Activated CD4-positive, alpha-beta memory T cell treated with anti-CD3 and anti-CD28 coated beads for 36 hours (primary cell): ENCODE results near the gene PDE1A. TPM values are rescaled to one million over a fixed set of nuclear protein-coding genes. Genes with fewer than 3 reads are reported as not detected.
"Not testable (repeated sequence)": the region's sequence is repeated elsewhere in the genome, so short reads cannot be mapped to it uniquely, and the experiment has no call there.

ENCODE experiments used
- CTCF ChIA-PET: fragments of 350-600 bp; sonication (Branson Sonifier 250); formaldehyde crosslinking; loops from one replicate; lab custom pipeline; 2021; ENCODE audit warnings: antibody characterized with exemption, inconsistent platforms; lab: Charles Lee
- POLR2A ChIA-PET: fragments of 350-600 bp; sonication (Branson Sonifier 250); formaldehyde crosslinking; loops from one replicate; lab custom pipeline; 2021; ENCODE audit warnings: antibody characterized with exemption; lab: Charles Lee
- DNase-seq: peaks from one replicate; pipeline ENCODE4 v3.0.0-alpha.2; 2020
- H3K27ac Mint-ChIP-seq: one replicate; pipeline ENCODE4 v1.8.0; 2021; ENCODE audit warnings: mixed read lengths
- H3K27me3 Mint-ChIP-seq: one replicate; pipeline ENCODE4 v1.8.0; 2021; ENCODE audit warnings: mixed read lengths
- H3K36me3 Mint-ChIP-seq: one replicate; pipeline ENCODE4 v1.8.0; 2021; ENCODE audit warnings: mixed read lengths
- H3K4me1 Mint-ChIP-seq: one replicate; pipeline ENCODE4 v1.8.0; 2021; ENCODE audit warnings: low read depth, mixed read lengths
- H3K4me3 Mint-ChIP-seq: one replicate; pipeline ENCODE4 v1.8.0; 2021; ENCODE audit warnings: mild to moderate bottlenecking, mixed read lengths
- H3K9me3 Mint-ChIP-seq: one replicate; pipeline ENCODE4 v1.8.0; 2021; ENCODE audit warnings: mixed read lengths
- intact Hi-C: fragments of 100-400 bp; cut with micrococcal nuclease; formaldehyde crosslinking; loops from one replicate; pipeline ENCODE4 v1.15.1; 2023
- total RNA-seq, 2 experiments: library from RNA; stranded (reverse); gene quantifications; one replicate each; pipeline ENCODE4 v1.2.3, GENCODE V29; 2021

The PDE1A gene
- total RNA-seq, 2 experiments from 2014 or later = not detected

GRCh38 chr2:182404092-182404491, 22.7 kb downstream of the PDE1A start:
- intact Hi-C loops = no loop called here
- H3K27me3 Mint-ChIP-seq = no peaks in the 10 kb centered on the region
- no peaks in the 10 kb centered on the region for H3K36me3 Mint-ChIP-seq
- no peak overlapping the region for H3K4me3 Mint-ChIP-seq
- POLR2A ChIA-PET = no interaction called here
- H3K9me3 Mint-ChIP-seq = no peaks in the 10 kb centered on the region
- CTCF ChIA-PET = no interaction called here
- H3K4me1 Mint-ChIP-seq = no peaks in the 10 kb centered on the region
- DNase-seq = no peak
- no peak overlapping the region for H3K27ac Mint-ChIP-seq

DNA sequence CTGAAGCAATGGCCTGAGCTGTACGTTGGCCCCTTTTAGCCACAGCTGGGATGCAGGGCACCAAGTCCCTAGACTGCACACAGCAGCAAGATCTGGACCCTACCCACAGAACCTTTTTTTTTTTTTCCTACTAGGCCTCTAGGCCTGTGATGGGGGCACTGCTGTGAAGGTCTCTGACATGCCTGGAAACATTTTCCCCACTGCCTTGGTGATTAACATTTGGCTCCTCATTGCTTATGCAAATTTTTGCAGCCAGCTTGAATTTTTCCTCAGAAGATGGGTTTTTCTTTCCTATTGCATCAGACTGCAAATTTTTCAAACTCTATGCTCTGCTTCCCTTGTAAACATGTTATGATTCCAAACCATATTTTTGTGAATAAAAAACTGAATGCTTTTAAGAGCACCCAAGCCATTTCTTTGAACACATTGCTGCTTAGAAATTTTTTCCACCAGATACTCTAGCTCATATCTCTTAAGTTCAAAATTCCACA, 33.5 kb downstream of the PDE1A start:
- Mint-ChIP-seq H3K27me3 (no peaks in the 10 kb centered on the region), H3K4me1 (no peaks in the 10 kb centered on the region), H3K4me3 (no peak overlapping the region), H3K9me3 (no peaks in the 10 kb centered on the region), H3K27ac (no peak overlapping the region), H3K36me3 (no peaks in the 10 kb centered on the region)
- no peak for DNase-seq
- ChIA-PET CTCF (no interaction called here), POLR2A (no interaction called here)
- intact Hi-C loops = no loop called here

DNA sequence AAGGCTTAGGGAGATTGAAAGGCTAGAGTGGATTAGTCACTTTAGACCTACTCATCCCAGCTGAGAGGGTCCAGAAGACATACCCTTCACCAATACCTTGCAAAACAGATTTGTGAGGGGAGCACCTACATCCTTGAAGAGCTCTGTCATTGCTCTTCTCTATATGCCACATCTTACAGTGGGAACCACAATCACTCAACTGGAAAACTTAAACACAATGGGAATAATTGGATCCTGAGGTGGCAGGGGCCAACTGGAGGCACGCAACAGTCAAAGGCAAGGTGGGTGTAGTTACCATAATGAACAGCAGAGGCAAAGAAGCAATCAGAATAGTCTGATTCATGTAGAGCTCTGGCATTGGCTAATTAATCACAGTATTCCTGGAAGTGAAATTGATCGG, 35.4 kb downstream of the PDE1A start:
- no peak overlapping the region for H3K4me3 Mint-ChIP-seq
- no peak overlapping the region for H3K27ac Mint-ChIP-seq
- no peaks in the 10 kb centered on the region for H3K4me1 Mint-ChIP-seq
- ChIA-PET CTCF (no interaction called here), POLR2A (no interaction called here)
- no peak for DNase-seq
- intact Hi-C loops = no loop called here
- peaks cover 2% of the 10 kb centered on the region for H3K9me3 Mint-ChIP-seq
- no peaks in the 10 kb centered on the region for H3K27me3 Mint-ChIP-seq
- no peaks in the 10 kb centered on the region for H3K36me3 Mint-ChIP-seq

GRCh38 chr2:182386267-182386880, 40.5 kb downstream of the PDE1A start:
- DNase-seq, H3K4me3 Mint-ChIP-seq, H3K36me3 Mint-ChIP-seq, CTCF ChIA-PET, H3K27ac Mint-ChIP-seq, H3K27me3 Mint-ChIP-seq, H3K4me1 Mint-ChIP-seq, intact Hi-C loops, POLR2A ChIA-PET: not testable (repeated sequence)
- peaks cover 24% of the 10 kb centered on the region for H3K9me3 Mint-ChIP-seq

- ChIA-PET CTCF (interaction anchor here (0.6 kb wide), 1 partner anchor 20 kb away, joined by 3 read pairs; no protein-coding TSS in a partner anchor), POLR2A (no interaction called here)
- H3K27me3 Mint-ChIP-seq = no peaks in the 10 kb centered on the region
- peaks cover 26% of the 10 kb centered on the region for H3K9me3 Mint-ChIP-seq
- H3K4me3 Mint-ChIP-seq = no peak overlapping the region
- DNase-seq = no peak
- no peaks in the 10 kb centered on the region for H3K4me1 Mint-ChIP-seq
- H3K27ac Mint-ChIP-seq = no peak overlapping the region
- H3K36me3 Mint-ChIP-seq = no peaks in the 10 kb centered on the region
- intact Hi-C loops = no loop called here
These were observed 42.0 kb downstream of the PDE1A start for GRCh38 chr2:182384860-182385259.

GRCh38 chr2:182381225-182381624, 45.6 kb downstream of the PDE1A start:
- intact Hi-C loops = no loop called here
- CTCF ChIA-PET = no interaction called here

DNA sequence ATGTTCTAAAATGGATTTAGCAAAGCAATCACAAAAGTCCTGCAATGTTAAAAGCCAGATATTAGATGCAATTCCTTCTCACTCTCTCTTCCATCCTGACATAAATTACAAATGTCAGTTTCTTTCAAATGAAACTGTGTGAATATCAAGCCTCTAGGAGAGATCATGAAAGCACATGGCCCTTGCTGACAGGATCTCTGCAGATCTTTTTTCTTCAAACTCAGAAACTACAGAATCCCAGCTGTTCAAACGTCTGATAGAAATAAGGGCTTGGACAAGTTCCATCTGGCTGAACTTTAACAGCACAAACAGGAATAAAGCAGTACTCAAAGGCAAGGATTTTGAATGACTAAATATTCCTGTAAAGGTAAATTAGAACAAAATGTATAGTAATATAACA, 47.6 kb downstream of the PDE1A start:
- POLR2A ChIA-PET = no interaction called here

More at GRCh38 chr2:182381225-182381624, 45.6 kb downstream of the PDE1A start:
- POLR2A ChIA-PET = no interaction called here
- Mint-ChIP-seq H3K27me3 (no peaks in the 10 kb centered on the region), H3K4me1 (no peaks in the 10 kb centered on the region), H3K27ac (no peak overlapping the region), H3K36me3 (no peaks in the 10 kb centered on the region), H3K4me3 (no peak overlapping the region), H3K9me3 (peaks cover 32% of the 10 kb centered on the region)
- DNase-seq = no peak

DNA sequence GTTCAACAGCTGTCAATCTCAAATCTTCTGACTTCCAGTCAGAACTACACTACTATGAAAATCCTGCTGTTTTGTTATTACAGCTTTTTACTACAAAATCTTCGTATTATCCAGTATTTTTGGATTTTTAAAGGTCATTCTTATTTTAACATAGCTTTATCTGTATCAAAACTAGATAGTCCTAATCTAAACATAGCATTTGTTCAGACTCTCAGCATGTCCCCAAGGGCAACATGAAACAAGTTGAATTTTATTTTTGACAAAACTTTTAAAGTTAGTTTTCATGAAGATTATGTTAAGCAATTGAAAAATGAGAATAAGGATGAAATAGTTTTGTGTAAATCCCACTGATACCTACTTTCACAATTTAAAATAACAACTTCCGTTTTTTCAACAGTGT, 48.1 kb downstream of the PDE1A start:
- Mint-ChIP-seq H3K4me3 (no peak overlapping the region), H3K36me3 (no peaks in the 10 kb centered on the region), H3K4me1 (no peaks in the 10 kb centered on the region), H3K27ac (no peak overlapping the region), H3K9me3 (peaks cover 31% of the 10 kb centered on the region), H3K27me3 (no peaks in the 10 kb centered on the region)
- no peak for DNase-seq
- intact Hi-C loops = no loop called here
- ChIA-PET POLR2A (no interaction called here), CTCF (no interaction called here)

More for the DNA sequence above, 47.6 kb downstream of the PDE1A start:
- Mint-ChIP-seq H3K27ac (no peak overlapping the region), H3K27me3 (no peaks in the 10 kb centered on the region), H3K36me3 (no peaks in the 10 kb centered on the region), H3K4me1 (no peaks in the 10 kb centered on the region), H3K9me3 (peaks cover 35% of the 10 kb centered on the region), H3K4me3 (no peak overlapping the region)
- intact Hi-C loops = no loop called here
- CTCF ChIA-PET = no interaction called here
- no peak for DNase-seq

DNA sequence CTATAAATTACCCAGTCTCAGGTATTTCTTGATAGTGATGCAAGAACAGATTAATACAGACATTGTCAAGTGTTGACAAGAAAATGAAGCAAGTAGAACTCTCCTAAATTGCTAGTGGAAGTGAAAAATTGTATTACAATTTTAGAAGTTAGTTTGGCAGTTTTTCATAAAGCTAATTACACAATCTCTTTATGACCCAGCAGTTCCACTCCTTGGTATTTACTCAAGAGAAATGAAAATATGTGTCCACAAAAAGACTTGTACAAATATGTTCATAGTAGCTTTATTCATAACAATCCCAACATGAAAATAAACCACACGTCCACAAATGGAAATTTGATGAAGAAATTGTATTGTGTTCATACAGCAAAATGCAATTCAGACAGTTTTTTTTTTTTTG, 49.4 kb downstream of the PDE1A start:
- H3K4me1 Mint-ChIP-seq = no peaks in the 10 kb centered on the region
- intact Hi-C loops = no loop called here
- H3K36me3 Mint-ChIP-seq = no peaks in the 10 kb centered on the region
- no peak for DNase-seq
- no peak overlapping the region for H3K27ac Mint-ChIP-seq
- no peak overlapping the region for H3K4me3 Mint-ChIP-seq
- H3K27me3 Mint-ChIP-seq = no peaks in the 10 kb centered on the region
- ChIA-PET POLR2A (no interaction called here), CTCF (no interaction called here)
- H3K9me3 Mint-ChIP-seq = peaks cover 28% of the 10 kb centered on the region

DNA sequence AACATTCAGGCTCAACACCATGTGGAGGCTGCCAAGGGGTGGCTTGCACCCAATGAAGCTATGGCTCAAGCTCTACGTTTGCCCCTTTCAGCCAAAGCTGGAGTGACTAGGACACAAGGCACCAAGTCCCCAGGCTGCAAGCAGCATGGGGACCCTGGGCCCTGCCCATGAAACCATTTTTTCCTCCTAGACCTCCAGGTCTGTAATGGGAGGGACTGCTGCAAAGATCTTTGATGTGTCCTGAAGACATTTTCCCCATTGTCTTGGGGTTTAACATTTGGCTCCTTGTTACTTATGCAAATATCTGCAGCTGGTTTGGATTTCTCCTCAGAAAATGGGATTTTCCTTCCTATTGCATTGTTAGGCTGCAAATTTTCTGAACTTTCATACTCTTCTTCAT, 51.0 kb downstream of the PDE1A start:
- H3K36me3 Mint-ChIP-seq = no peaks in the 10 kb centered on the region
- POLR2A ChIA-PET = no interaction called here
- H3K4me3 Mint-ChIP-seq = no peak overlapping the region
- intact Hi-C loops = no loop called here
- CTCF ChIA-PET = no interaction called here
- H3K9me3 Mint-ChIP-seq = peaks cover 27% of the 10 kb centered on the region
- no peaks in the 10 kb centered on the region for H3K4me1 Mint-ChIP-seq
- DNase-seq = no peak
- H3K27ac Mint-ChIP-seq = no peak overlapping the region
- no peaks in the 10 kb centered on the region for H3K27me3 Mint-ChIP-seq

- POLR2A ChIA-PET = no interaction called here
- H3K27me3 Mint-ChIP-seq = no peaks in the 10 kb centered on the region
- CTCF ChIA-PET = no interaction called here
- no peaks in the 10 kb centered on the region for H3K36me3 Mint-ChIP-seq
- H3K27ac Mint-ChIP-seq = no peak overlapping the region
- no peaks in the 10 kb centered on the region for H3K4me1 Mint-ChIP-seq
- peaks cover 26% of the 10 kb centered on the region for H3K9me3 Mint-ChIP-seq
- intact Hi-C loops = no loop called here
- DNase-seq = no peak
- no peak overlapping the region for H3K4me3 Mint-ChIP-seq
These were observed 54.2 kb downstream of the PDE1A start for GRCh38 chr2:182372661-182373060.

DNA sequence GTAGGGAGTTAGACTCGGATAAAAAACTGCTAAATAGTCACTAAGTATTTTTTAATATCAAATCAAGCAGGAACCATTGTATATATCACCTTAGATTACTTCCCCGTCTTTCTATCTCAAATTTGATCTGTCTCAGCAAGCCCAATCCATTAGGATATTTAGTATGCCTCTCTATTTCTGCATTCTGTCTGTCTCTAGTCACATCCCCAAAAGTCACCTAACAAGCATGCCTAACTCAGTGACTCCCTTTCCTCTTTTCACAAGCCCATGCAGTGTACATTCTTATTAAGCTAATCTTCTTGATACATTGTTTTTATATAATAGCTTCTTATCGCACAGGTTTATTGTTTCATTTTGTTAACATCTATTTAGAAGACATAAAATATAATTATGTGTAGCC, 57.8 kb downstream of the PDE1A start:
- Mint-ChIP-seq H3K36me3 (no peaks in the 10 kb centered on the region), H3K27ac (no peak overlapping the region), H3K4me3 (no peak overlapping the region), H3K27me3 (no peaks in the 10 kb centered on the region), H3K4me1 (no peaks in the 10 kb centered on the region), H3K9me3 (peaks cover 3% of the 10 kb centered on the region)
- ChIA-PET POLR2A (no interaction called here), CTCF (no interaction called here)
- DNase-seq = no peak
- intact Hi-C loops = no loop called here

DNA sequence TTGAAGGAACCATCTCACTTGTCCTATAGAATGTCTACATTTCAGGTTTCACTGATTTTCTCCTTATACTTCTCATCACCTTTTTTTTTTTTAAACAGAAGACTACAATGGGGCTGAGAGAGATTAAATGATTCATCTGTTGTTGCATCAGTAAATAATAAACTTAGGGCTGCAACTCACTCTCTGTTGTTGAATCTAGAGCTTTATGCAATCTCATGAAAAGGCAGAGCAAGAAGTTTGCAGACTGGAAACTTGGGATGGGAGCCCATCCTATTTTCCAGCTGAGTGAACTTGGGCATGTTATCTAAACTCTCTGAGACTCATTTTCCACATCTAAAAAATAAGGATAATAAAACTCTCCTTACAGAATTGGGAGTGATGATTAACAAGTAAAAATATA, 58.4 kb downstream of the PDE1A start:
- Mint-ChIP-seq H3K4me1 (no peaks in the 10 kb centered on the region), H3K27me3 (no peaks in the 10 kb centered on the region), H3K4me3 (no peak overlapping the region), H3K9me3 (peaks cover under 1% of the 10 kb centered on the region), H3K36me3 (no peaks in the 10 kb centered on the region), H3K27ac (no peak overlapping the region)
- intact Hi-C loops = no loop called here
- POLR2A ChIA-PET = no interaction called here
- no peak for DNase-seq
- CTCF ChIA-PET = no interaction called here
